Activated naive CD8-positive, alpha-beta T cell (primary cell): Measurements from ENCODE around the gene LRRC59.
"Not testable (repeated sequence)": the region's sequence is repeated elsewhere in the genome, so short reads cannot be mapped to it uniquely, and the experiment has no call there.

Experiments
- H3K27ac Mint-ChIP-seq: one replicate; pipeline ENCODE4 v1.8.0; 2021; ENCODE audit warnings: mixed read lengths
- H3K27me3 Mint-ChIP-seq: one replicate; pipeline ENCODE4 v1.8.0; 2021; ENCODE audit warnings: mixed read lengths
- H3K36me3 Mint-ChIP-seq: one replicate; pipeline ENCODE4 v1.8.0; 2021; ENCODE audit warnings: mixed read lengths
- H3K4me1 Mint-ChIP-seq: one replicate; pipeline ENCODE4 v1.8.0; 2021; ENCODE audit warnings: low read depth, mixed read lengths
- H3K4me3 Mint-ChIP-seq: one replicate; pipeline ENCODE4 v1.8.0; 2021; ENCODE audit warnings: mild to moderate bottlenecking, mixed read lengths
- H3K9me3 Mint-ChIP-seq: one replicate; pipeline ENCODE4 v1.8.0; 2021; ENCODE audit warnings: low read depth, mixed read lengths

Gene LRRC59

DNA sequence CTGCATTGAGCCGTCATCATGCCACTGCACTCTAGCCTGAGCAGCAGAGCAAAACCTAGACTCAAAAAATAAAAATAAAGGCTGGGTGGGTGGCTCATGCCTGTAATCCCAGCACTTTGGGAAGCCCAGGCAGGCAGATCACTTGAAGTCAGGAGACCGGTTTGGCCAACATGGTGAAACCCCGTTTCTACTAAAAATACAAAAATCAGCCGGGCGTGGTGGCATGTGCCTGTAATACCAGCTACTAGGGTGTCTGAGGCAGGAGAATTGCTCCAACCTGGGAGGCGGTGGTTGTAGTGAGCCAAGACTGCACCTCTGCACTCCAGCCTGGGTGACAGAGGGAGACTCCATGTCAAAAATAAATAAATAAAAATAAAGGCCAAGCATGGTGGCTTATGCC lies 30.8 kb upstream of the LRRC59 start:
- H3K27me3 Mint-ChIP-seq, H3K27ac Mint-ChIP-seq, H3K36me3 Mint-ChIP-seq, H3K4me3 Mint-ChIP-seq, H3K9me3 Mint-ChIP-seq: not testable (repeated sequence)
- peaks cover 20% of the 10 kb centered on the region for H3K4me1 Mint-ChIP-seq

DNA sequence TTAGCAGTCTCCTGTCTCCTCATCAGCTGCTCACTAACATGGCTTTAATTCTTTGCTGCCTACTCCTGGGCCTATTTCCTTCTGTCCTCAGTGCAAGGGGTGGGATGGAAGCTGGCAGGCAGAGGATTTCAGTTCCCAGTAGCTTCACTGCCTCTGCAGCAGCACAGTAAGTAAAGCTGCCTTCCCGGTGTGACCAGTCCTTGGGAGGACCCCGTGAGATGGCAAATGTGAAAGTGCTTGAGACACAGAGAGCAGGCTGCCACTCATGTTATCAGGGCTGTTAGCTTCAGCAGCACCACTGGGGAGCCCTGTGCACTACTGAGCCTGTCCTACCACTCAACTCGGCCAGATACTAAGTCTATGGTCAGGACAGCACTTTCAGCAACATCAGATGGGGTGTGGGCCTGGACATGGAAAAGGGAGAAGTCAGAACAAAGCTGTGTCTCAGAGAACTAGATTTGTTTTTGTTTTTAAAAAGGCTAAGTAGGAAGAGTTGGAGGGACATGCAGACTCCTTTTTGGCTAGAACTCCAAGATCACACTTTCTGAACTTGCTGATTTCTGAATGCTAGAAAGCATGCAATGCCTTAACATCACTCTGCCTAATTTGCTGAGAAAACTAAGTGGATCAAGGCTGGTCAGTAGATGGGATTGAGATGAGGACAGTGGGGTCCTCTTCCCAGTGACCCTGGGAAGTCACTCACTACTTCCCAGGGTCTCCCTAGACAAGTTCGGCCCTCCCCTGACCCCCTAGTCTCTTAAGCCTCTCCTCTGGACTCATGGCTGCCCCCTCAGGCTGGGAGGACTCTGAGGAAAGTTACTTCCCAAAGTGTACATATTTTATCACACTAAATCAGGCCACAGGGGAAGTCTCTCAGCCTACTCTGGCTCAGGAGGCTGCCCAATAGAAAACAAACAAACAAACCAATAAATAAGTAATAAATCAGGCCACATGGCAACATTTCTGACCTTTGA lies 29.8 kb upstream of the LRRC59 start:
- H3K4me1 Mint-ChIP-seq = peaks cover 20% of the 10 kb centered on the region
- peak overlapping the region; percentile 87 for H3K4me3 Mint-ChIP-seq
- H3K27me3 Mint-ChIP-seq = no peaks in the 10 kb centered on the region
- H3K27ac Mint-ChIP-seq = peak overlapping the region; percentile 67
- H3K9me3 Mint-ChIP-seq = no peaks in the 10 kb centered on the region
- no peaks in the 10 kb centered on the region for H3K36me3 Mint-ChIP-seq

DNA sequence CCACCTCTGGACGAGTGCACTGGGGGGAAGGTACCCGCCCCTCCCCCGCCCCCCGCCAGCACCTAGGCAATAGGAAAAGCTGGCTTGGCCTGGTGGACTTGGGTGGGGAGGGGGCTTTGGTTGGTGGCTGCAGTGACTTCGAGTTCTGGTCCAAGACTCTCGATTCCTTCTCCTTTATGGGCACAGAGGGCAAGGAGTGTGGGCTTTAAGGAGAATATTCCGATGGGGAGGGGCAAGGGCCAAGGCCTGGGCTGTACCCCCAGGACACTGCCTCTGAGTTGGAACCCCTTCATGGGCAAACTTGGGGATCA lies 29.1 kb upstream of the LRRC59 start:
- Mint-ChIP-seq H3K9me3 (no peaks in the 10 kb centered on the region), H3K36me3 (no peaks in the 10 kb centered on the region), H3K27me3 (no peaks in the 10 kb centered on the region), H3K27ac (no peak overlapping the region), H3K4me3 (peak overlapping the region; percentile 87), H3K4me1 (peaks cover 24% of the 10 kb centered on the region)

DNA sequence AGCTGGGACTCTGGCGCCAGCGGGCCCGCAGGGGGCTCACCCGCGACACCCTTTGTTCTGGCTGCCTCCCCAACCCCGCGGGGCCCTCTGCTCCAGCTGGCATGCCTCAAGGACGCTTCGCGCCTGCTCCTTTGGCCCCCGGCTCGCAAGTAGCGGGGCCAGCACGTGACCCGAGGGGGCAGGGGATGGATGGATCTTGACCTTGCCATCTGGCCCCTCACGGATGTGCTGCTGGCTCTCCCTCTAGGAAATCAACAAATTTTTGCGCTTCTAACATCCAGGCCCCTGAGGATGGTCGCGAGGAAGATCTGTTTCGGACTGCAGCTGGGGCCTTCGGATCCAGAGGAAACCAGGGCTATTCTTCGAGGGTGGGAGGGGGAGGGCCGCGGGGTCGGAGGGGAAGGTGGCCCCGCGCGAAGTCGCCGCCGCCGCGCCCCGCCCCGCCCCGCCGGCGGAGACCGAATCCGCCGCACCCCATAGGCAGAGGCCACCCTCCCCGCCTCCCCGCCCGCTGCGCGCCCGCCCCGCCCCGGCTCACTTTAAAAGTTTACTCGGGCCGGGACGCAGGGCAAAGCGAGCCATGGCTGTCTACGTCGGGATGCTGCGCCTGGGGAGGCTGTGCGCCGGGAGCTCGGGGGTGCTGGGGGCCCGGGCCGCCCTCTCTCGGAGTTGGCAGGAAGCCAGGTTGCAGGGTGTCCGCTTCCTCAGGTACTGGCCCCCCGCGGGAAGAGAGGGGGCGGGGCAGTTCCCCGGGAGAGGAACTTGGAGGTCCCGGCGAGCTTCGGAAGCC lies 28.6 kb upstream of the LRRC59 start, which contains the start of gene ACSF2:
TSS of gene ACSF2 (plus strand) at position 537 of the 790 bp plus-strand sequence. CDS start at position 581, 44 bp downstream.
- H3K27ac Mint-ChIP-seq = peak within 1 kb of the TSS; percentile 67
- peaks cover 29% of the 10 kb centered on the region for H3K4me1 Mint-ChIP-seq
- peak within 1 kb of the TSS; percentile 87 for H3K4me3 Mint-ChIP-seq
- H3K9me3 Mint-ChIP-seq = no peaks in the 10 kb centered on the region
- no peaks in the 10 kb centered on the region for H3K27me3 Mint-ChIP-seq
- H3K36me3 Mint-ChIP-seq = no peaks in the 10 kb centered on the region

DNA sequence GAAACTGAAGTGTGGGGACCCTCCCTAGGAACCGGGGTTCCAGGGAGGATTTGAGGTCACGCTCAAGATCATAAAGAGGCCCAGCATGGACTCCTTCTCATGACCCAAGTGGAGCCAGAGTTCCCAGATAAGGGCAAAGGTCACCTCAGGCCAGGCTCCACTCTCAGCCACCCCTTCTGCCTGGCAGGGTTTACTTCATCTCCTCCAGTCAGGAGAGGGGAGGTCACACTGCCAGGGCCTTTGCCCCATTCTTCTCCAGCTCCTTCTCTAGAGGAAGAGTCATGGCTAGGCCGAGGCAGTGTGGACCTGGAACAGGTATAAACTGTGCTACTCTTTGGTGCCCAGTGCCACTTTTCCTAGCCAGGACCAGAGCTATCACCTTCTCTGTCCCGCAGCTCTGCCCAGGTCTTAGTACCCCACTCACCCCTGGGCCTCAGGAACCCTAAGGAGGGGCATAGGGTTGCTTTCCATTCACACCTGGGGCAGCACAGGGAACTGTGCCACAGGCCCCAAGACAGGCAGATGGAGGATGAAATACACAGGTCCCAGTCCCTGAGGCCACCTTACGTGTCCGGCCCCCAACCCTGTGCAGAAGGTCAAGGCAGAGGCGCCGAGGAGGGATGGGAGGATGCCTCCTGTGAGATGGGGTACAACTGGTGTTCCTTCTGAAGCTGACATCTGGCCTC lies 27.8 kb upstream of the LRRC59 start:
- H3K4me1 Mint-ChIP-seq = peaks cover 34% of the 10 kb centered on the region
- H3K36me3 Mint-ChIP-seq = no peaks in the 10 kb centered on the region
- H3K9me3 Mint-ChIP-seq = no peaks in the 10 kb centered on the region
- no peaks in the 10 kb centered on the region for H3K27me3 Mint-ChIP-seq
- no peak overlapping the region for H3K27ac Mint-ChIP-seq
- H3K4me3 Mint-ChIP-seq = peak overlapping the region; percentile 86

DNA sequence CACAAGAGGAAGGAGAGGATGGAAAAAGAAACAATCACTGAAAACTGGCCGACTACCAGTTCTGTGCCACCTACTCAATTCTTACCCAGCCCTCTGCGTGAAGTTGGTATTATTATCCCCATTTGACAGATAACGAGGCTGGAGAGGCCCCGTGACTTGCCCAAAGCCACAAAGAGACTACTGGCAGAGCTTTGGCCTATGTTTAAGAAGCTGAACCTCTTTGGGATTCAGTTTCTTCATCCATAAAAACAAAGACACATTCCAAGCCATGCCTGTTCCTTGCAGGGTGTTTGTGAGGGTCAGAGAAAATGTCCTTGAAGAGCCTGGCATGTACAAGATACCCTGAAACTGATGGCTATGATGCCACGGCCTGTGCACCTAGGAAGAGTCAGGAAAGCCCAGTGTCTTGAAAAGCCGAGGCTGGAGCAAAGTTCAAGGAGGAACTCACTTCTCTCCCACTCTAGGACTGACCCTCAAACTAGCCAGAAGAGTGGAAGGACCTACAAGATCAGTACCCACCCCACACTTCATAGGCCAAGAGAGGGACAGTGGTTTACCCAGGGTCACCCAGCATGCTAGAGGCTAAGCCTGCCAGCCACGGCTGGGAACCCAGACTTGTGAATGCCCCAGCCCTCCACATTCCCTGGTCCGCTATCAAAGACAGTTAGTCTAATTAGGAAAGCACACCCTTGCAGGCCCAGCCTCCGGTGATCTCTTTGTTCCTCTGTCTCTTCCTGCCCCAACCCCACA lies 27.1 kb upstream of the LRRC59 start:
- Mint-ChIP-seq H3K36me3 (no peaks in the 10 kb centered on the region), H3K4me3 (peak overlapping the region; percentile 86), H3K27ac (no peak overlapping the region), H3K27me3 (no peaks in the 10 kb centered on the region), H3K9me3 (peaks cover under 1% of the 10 kb centered on the region), H3K4me1 (peaks cover 34% of the 10 kb centered on the region)

DNA sequence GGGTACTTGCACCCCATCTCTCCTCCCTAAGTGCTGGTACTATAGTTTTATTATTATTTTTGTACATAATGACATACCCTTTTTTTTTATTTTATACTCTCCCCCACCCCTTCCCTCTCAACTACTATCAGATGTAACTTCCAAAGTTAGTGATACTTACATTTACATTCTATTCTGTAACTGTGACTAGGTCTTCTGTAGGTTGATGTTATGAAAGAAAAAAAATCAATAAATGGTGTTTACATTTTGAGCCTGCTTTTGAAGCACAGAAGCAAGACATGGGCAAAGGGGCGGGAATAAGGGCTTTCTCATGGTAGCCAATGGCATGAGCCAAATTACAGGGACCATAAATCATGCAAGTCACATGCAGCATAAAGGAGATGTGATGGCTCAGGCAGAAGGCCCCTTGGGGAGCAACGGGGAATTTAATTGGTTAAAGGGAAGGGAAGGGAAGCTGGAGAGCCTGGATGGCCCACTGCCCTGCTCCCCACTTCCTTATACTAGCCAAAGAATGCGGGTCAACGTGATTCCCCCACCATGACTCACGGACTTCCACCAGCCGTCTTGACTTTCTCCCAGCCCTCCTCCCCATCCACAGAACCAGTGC lies 26.3 kb upstream of the LRRC59 start:
- no peaks in the 10 kb centered on the region for H3K27me3 Mint-ChIP-seq
- H3K9me3 Mint-ChIP-seq = peaks cover 7% of the 10 kb centered on the region
- peak overlapping the region; percentile 31 for H3K4me3 Mint-ChIP-seq
- peaks cover 2% of the 10 kb centered on the region for H3K36me3 Mint-ChIP-seq
- no peak overlapping the region for H3K27ac Mint-ChIP-seq
- H3K4me1 Mint-ChIP-seq = peaks cover 34% of the 10 kb centered on the region

DNA sequence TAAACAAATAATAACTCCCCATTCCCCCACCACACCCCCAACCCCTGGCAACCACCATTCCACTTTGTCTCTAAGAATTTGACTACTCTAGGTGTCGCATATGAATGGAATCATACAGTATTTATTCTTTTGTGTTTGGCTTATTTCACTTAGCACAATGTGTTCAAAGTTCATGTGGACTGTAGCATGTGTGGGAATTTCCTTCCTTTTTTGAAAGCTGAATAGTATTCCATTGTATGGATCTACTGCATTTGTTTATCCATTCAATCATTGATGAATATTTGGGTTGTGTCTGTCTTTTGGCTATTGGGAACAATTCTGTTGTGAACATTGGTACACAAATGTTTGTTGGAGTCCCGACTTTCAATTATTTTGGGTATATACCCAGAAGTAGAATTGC lies 25.4 kb upstream of the LRRC59 start:
- H3K27me3 Mint-ChIP-seq = no peaks in the 10 kb centered on the region
- no peak overlapping the region for H3K4me3 Mint-ChIP-seq
- peaks cover 32% of the 10 kb centered on the region for H3K4me1 Mint-ChIP-seq
- peaks cover 7% of the 10 kb centered on the region for H3K9me3 Mint-ChIP-seq
- H3K36me3 Mint-ChIP-seq = peaks cover 5% of the 10 kb centered on the region
- no peak overlapping the region for H3K27ac Mint-ChIP-seq

DNA sequence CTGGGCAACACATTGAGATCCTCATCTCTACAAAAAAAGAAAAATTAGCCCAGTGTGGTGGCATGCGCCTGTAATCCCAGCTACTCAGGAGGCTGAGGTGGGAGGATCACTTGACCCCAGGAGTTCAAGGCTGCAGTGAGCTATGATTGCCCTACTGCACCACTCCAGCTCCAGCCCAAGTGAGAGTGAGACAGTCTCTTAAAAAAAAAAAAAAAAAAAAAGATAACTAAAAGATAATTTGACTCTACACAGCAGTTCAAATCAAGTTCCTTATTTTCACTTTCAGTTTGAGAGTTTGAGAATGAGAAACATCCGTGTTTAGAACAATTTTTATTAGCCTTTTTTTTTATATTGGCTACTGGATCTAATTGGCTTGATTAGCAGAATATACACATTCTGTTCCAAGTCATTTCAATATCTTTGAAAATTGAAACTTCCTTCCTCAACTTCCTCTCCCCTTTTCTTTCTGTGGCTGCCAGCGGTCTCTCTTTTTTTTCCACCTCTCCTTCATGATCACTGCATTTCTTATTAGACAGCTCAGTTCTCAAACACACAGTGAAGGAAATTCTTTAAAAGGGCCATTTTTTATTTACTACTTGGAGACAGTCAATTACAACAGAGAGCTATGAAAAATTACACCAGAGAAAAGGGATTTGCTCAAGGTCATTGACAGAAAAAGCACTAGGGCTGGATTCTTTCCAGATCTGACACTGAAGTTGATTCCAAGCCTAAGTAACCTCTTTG lies 24.2 kb upstream of the LRRC59 start:
- H3K9me3 Mint-ChIP-seq = peaks cover 7% of the 10 kb centered on the region
- peak overlapping the region; percentile 79 for H3K4me3 Mint-ChIP-seq
- no peaks in the 10 kb centered on the region for H3K27me3 Mint-ChIP-seq
- peaks cover 20% of the 10 kb centered on the region for H3K4me1 Mint-ChIP-seq
- H3K27ac Mint-ChIP-seq = peak overlapping the region; percentile 91
- peaks cover 5% of the 10 kb centered on the region for H3K36me3 Mint-ChIP-seq

DNA sequence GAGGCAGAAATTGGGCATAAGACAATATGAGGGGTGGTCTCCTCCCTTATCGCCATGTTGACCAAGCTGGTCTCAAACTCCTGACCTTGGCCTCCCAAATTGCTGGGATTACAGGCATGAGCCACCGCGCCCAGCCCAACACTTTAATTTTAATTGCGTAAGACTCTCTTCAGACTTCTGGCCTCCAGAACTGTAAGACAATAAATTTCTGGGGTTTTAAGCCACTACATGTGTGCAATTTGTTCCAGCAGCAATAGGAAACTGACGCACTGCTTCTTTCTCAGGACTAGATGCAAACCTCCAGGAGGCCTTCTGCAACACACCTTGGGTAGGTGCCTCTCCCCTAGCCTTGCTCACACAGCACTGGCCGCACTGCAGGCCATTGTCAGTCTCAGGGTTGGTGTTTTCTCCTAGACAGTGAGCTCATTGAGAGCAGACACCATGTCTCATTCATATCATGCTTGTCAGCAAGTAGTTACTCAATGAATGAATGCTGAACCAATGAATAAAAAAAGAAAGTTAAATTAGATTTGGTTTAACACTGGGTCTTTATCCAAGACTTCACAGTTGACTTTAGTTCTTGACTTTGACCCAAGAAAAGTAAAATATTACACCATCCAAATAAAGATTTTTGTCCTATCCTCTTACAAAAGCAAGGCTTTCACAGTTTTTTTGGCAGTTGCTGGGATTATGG lies 23.2 kb upstream of the LRRC59 start:
- peaks cover 5% of the 10 kb centered on the region for H3K36me3 Mint-ChIP-seq
- H3K4me1 Mint-ChIP-seq = peaks cover 18% of the 10 kb centered on the region
- no peaks in the 10 kb centered on the region for H3K27me3 Mint-ChIP-seq
- H3K9me3 Mint-ChIP-seq = peaks cover 7% of the 10 kb centered on the region
- H3K4me3 Mint-ChIP-seq = peak overlapping the region; percentile 79
- peak overlapping the region; percentile 91 for H3K27ac Mint-ChIP-seq

DNA sequence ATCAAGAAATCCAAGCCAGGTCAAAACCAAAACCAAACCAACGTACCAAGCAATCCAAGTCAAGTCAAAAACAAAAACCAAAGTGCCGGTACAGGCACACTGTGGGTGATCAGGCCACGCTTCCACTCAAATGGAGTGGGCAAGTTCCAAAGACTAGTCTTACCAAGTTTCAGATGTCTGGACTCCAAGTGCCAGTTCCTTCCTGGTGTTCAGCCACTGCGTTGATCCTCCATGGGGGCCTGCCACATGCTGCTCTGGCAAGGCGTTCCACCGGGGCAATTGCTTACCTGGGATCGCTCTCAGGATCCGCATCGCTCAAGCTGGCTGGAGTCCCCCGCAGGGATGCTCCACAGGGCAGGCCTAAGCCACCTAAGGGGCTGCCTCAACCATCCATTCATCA lies 22.3 kb upstream of the LRRC59 start:
- peaks cover 14% of the 10 kb centered on the region for H3K4me1 Mint-ChIP-seq
- not testable (repeated sequence) for H3K36me3 Mint-ChIP-seq

DNA sequence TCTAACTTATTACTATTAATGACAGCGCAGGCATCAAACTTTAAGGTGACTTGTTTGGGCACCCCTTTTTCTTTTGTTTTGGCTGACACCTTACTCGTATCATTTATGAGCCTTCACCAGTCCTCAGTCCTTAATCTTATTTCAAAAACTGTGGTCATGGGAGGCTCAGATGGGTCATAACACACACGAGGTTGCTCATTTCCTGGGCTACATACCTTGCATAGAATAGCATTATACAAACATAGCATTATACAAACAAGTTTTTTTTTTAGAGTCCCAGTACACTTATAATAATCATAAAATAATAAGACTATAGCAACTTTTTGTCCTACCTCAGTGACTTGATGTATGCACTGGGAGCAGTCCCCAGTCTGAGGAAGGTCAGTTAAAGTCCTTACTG lies 17.5 kb upstream of the LRRC59 start:
- Mint-ChIP-seq H3K4me3 (no peak overlapping the region), H3K9me3 (peaks cover 7% of the 10 kb centered on the region), H3K27me3 (no peaks in the 10 kb centered on the region), H3K27ac (no peak overlapping the region), H3K36me3 (peaks cover 5% of the 10 kb centered on the region), H3K4me1 (no peaks in the 10 kb centered on the region)

More for the DNA sequence above, 22.3 kb upstream of the LRRC59 start:
- H3K27ac Mint-ChIP-seq, H3K4me3 Mint-ChIP-seq, H3K27me3 Mint-ChIP-seq, H3K9me3 Mint-ChIP-seq: not testable (repeated sequence)

DNA sequence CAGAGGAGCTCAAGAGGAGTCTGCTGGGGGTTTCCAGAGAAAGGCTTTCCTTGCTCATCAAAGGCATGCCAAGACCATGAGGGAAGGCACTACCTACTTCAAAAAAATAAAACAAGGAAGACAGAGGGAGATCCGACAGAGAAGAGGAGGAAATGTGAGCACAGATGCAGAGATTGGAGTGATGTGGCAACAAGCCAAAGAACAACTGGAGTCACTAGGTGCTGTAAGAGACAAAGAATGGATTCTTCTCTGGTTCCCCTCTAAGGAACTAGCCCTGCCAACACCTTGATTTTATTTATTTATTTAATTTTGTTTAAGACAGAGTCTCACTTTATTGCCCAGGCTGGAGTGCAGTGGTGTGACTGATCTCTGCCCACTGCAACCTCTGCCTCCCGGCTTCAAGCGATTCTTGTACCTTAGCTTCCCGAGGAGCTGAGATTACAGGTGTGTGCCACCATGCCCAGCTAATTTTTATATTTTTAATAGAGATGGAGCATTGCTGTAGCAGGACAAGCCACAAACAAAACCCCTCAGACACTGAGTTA lies 14.9 kb upstream of the LRRC59 start:
- H3K4me3 Mint-ChIP-seq = no peak overlapping the region
- H3K27me3 Mint-ChIP-seq = no peaks in the 10 kb centered on the region
- H3K4me1 Mint-ChIP-seq = no peaks in the 10 kb centered on the region
- H3K9me3 Mint-ChIP-seq = no peaks in the 10 kb centered on the region
- H3K36me3 Mint-ChIP-seq = no peaks in the 10 kb centered on the region
- H3K27ac Mint-ChIP-seq = no peak overlapping the region
